HepG2 (cell line): ENCODE measurements around the gene TBC1D12. TPM values are rescaled to one million over a fixed set of nuclear protein-coding genes. Genes with fewer than 3 reads are reported as not detected.

ENCODE experiments used
- ATAC-seq: fragments of 200-7000 bp; cut with Tn5 transposase; 3 replicates; pipeline ENCODE4 v1.9.1; 2020; ENCODE audit warnings: mild to moderate bottlenecking, moderate library complexity
- BruUV-seq: library from RNA; stranded (reverse); fragments of 400-500 nt; replicated peaks from 2 replicates; lab custom pipeline; 2021; lab: Mats Ljungman, UMichigan
- CTCF ChIA-PET: fragments of 300-600 bp; formaldehyde crosslinking; extraction: SDS; loops from one replicate; lab custom pipeline; 2021; ENCODE audit warnings: low total read pairs, inconsistent platforms, low intra/inter-chr PET ratio; lab: Yijun Ruan, JAX
- POLR2A ChIA-PET: fragments of 350-600 bp; sonication (Branson Sonifier 250); formaldehyde crosslinking; loops from one replicate; lab custom pipeline; 2020; ENCODE audit warnings: antibody characterized with exemption, inconsistent platforms; lab: Yijun Ruan, JAX
- DNase-seq: peaks from one replicate; pipeline ENCODE4 v3.0.0-alpha.2; 2015; ENCODE audit warnings: low spot score
- FAIRE-seq: peaks from 3 replicates; lab custom pipeline; 2011; peaks lifted over from hg19 to GRCh38; lab: Jason Lieb, UNC
- H2AFZ ChIP-seq: one replicate; pipeline ENCODE4 v1.6.1; 2011; ENCODE audit warnings: low read length, inconsistent platforms
- H3K27ac ChIP-seq: fragments of 300-600 bp; 3 replicates; pipeline ENCODE4 v1.8.0; 2011; ENCODE audit warnings: mixed run types, mild to moderate bottlenecking, mixed read lengths, low read length, inconsistent platforms; ENCODE audit not compliant: insufficient read depth; ENCODE audit errors: extremely low read length
- H3K27me3 ChIP-seq, 2 experiments: fragments of 200-600 bp in 1 of 2; 2 replicates in 1 of 2; 3 replicates in 1 of 2; pipeline versions ENCODE4 v1.6.0 to v1.8.0; 2011; ENCODE audit warnings: low read length in 2 of 2, mild to moderate bottlenecking in 2 of 2, moderate library complexity in 2 of 2, inconsistent platforms in 1 of 2; ENCODE audit not compliant: insufficient read depth in 2 of 2, control insufficient read depth in 1 of 2
- H3K36me3 ChIP-seq, 2 experiments: fragments of 200-600 bp in 1 of 2; replicated peaks in 1 of 2; 2 replicates in 1 of 2; 3 replicates in 1 of 2; pipeline versions ENCODE4 v1.5.1 to v1.8.0; 2011; ENCODE audit warnings: low read length in 2 of 2, inconsistent platforms in 1 of 2; ENCODE audit not compliant: insufficient read depth in 2 of 2, control insufficient read depth in 1 of 2
- H3K4me1 ChIP-seq: 2 replicates; pipeline ENCODE4 v1.5.1; 2012; ENCODE audit warnings: low read length, inconsistent platforms; ENCODE audit not compliant: insufficient read depth
- H3K4me2 ChIP-seq: 2 replicates; pipeline ENCODE4 v1.6.0; 2011; ENCODE audit warnings: low read depth, low read length, inconsistent platforms
- H3K4me3 ChIP-seq, 3 experiments: fragments of 200-600 bp in 1 of 3; sonication (generic), shearing (Covaris generic) in 1 of 3; replicated peaks in 1 of 3; 2 replicates each; pipeline ENCODE4 v1.5.1; 2011 to 2016; ENCODE audit warnings: low read length in 3 of 3, inconsistent platforms in 2 of 3, low read depth in 2 of 3, mild to moderate bottlenecking in 2 of 3, control low read depth in 1 of 3, mixed read lengths in 1 of 3; ENCODE audit not compliant: insufficient read depth in 1 of 3
- H3K79me2 ChIP-seq: one replicate; pipeline ENCODE4 v1.6.1; 2011; ENCODE audit warnings: low read length, inconsistent platforms; ENCODE audit not compliant: insufficient read depth
- H3K9ac ChIP-seq: 2 replicates; pipeline ENCODE4 v1.6.0; 2011; ENCODE audit warnings: mild to moderate bottlenecking, low read depth, low read length, inconsistent platforms; ENCODE audit not compliant: insufficient read depth
- H3K9me3 ChIP-seq: 2 replicates; pipeline ENCODE4 v1.5.1; 2012; ENCODE audit warnings: mild to moderate bottlenecking, low read length
- H4K20me1 ChIP-seq: 2 replicates; pipeline ENCODE4 v1.6.0; 2011; ENCODE audit warnings: inconsistent platforms, mild to moderate bottlenecking, low read length, moderate library complexity; ENCODE audit not compliant: insufficient read depth
- CAMTA2 ChIP-seq: sonication (generic); formaldehyde crosslinking; IDR thresholded peaks from 2 replicates; pipeline ENCODE4 v1.4.0; 2020; ENCODE audit warnings: mild to moderate bottlenecking, missing genetic modification reagents, borderline replicate concordance
- ISX ChIP-seq: sonication (generic); formaldehyde crosslinking; conservative IDR thresholded peaks from 2 replicates; pipeline ENCODE4 v1.5.0; 2020; ENCODE audit warnings: missing genetic modification reagents
- KLF16 ChIP-seq, 2 experiments: sonication (generic) in 1 of 2; formaldehyde crosslinking in 1 of 2; IDR thresholded peaks; 2 replicates each; pipeline versions ENCODE4 v1.6.1 to v1.8.0; 2016 to 2023; ENCODE audit warnings: missing genetic modification reagents in 2 of 2, missing compliant biosample characterization in 1 of 2
- MAFF ChIP-seq: IDR thresholded peaks from 2 replicates; pipeline ENCODE4 v1.6.1; 2011; ENCODE audit warnings: low read depth, low read length, improper control_type of control experiment
- MXI1 ChIP-seq: IDR thresholded peaks from 3 replicates; pipeline ENCODE4 v1.6.1; 2012; ENCODE audit warnings: low read depth, low read length, inconsistent platforms, borderline replicate concordance
- NFAT5 ChIP-seq: sonication (generic); formaldehyde crosslinking; IDR thresholded peaks from 2 replicates; pipeline ENCODE4 v1.4.0; 2020; ENCODE audit warnings: missing genetic modification reagents
- NONO ChIP-seq, 2 experiments: fragments of 450-650 bp in 1 of 2; sonication (generic) in 1 of 2; formaldehyde crosslinking in 1 of 2; IDR thresholded peaks in 1 of 2; conservative IDR thresholded peaks in 1 of 2; 2 replicates each; pipeline versions ENCODE4 v1.6.1 to v1.8.0; 2017 to 2022; ENCODE audit warnings: mild to moderate bottlenecking in 1 of 2, missing genetic modification reagents in 1 of 2, moderate library complexity in 1 of 2
- NR3C1 ChIP-seq: sonication (generic); formaldehyde crosslinking; IDR thresholded peaks from 2 replicates; pipeline ENCODE4 v1.4.0; 2020; ENCODE audit warnings: missing genetic modification reagents
- PAWR ChIP-seq: sonication (generic); formaldehyde crosslinking; IDR thresholded peaks from 2 replicates; pipeline ENCODE4 v1.4.0; 2020; ENCODE audit warnings: missing genetic modification reagents, mild to moderate bottlenecking, borderline replicate concordance
- TAF1 ChIP-seq: sonication (generic); formaldehyde crosslinking; IDR thresholded peaks from 2 replicates; pipeline ENCODE4 v1.4.0; 2020; ENCODE audit warnings: missing genetic modification reagents
- ZBTB7B ChIP-seq: sonication (generic); formaldehyde crosslinking; IDR thresholded peaks from 2 replicates; pipeline ENCODE4 v1.4.0; 2020; ENCODE audit warnings: missing genetic modification reagents
- ZFY ChIP-seq: sonication (generic); formaldehyde crosslinking; IDR thresholded peaks from 2 replicates; pipeline ENCODE4 v1.4.0; 2020; ENCODE audit warnings: missing genetic modification reagents
- ZMYM2 ChIP-seq: sonication (generic); formaldehyde crosslinking; IDR thresholded peaks from 2 replicates; pipeline ENCODE4 v1.8.0; 2022; ENCODE audit warnings: mild to moderate bottlenecking, missing genetic modification reagents
- ZNF563 ChIP-seq: sonication (generic); formaldehyde crosslinking; IDR thresholded peaks from 2 replicates; pipeline ENCODE4 v1.8.0; 2022; ENCODE audit warnings: mild to moderate bottlenecking, moderate library complexity, missing genetic modification reagents
- ZNF639 ChIP-seq: conservative IDR thresholded peaks from 2 replicates; pipeline ENCODE4 v1.6.1; 2018; ENCODE audit warnings: missing genetic modification reagents
- WGBS: methylation state at CpG from one replicate; pipeline ENCODE4 v1.1.6; 2017; ENCODE audit warnings: low lambda C conversion rate; 5-methylcytosine and 5-hydroxymethylcytosine counted together
- in situ Hi-C: cut with HindIII; loops from 2 replicates; pipeline ENCODE4 v1.10.0; 2017; ENCODE audit warnings: low pct_unique_long_range_greater_than_20kb; ENCODE audit not compliant: extremely low pct_ligation_motif_present
- intact Hi-C: fragments of 100-400 bp; cut with micrococcal nuclease; formaldehyde crosslinking; loops from one replicate; pipeline ENCODE4 v1.10.0; 2022; ENCODE audit not compliant: unreplicated experiment
- polyA plus RNA-seq, 8 experiments: library from polyadenylated mRNA; depleted of rRNA in 3 of 8; stranded (reverse) in 7 of 8; unstranded in 1 of 8; fragments of >200 nt; fragmentation: Illumina TruSeq in 4 of 8; extraction: Trizol in 4 of 8; gene quantifications; 2 replicates each; pipeline versions ENCODE4 v1.2.1 to v1.2.3, GENCODE V29; 2011 to 2016; ENCODE audit warnings: low read depth in 4 of 8, missing spikeins in 1 of 8, mixed read lengths in 1 of 8; ENCODE audit not compliant: insufficient read depth in 1 of 8
- total RNA-seq, 5 experiments: library from RNA; depleted of rRNA; stranded (reverse); fragments of >200 nt; fragmentation: Illumina TruSeq; extraction: Trizol; gene quantifications; 2 replicates each; pipeline ENCODE4 v1.2.3, GENCODE V29; 2016; ENCODE audit warnings: low read depth in 1 of 5
- TF ChIP-seq, protein P1 (sequence below): sonication (generic); formaldehyde crosslinking; IDR thresholded peaks from 2 replicates; pipeline ENCODE4 v1.4.0; 2020; ENCODE audit warnings: mild to moderate bottlenecking, missing genetic modification reagents

The TBC1D12 gene
- total and polyA plus RNA-seq, 2 of the 13 experiments (the other 11 are each of a cell fraction or from before 2014, with no cell fraction given), result 5.7 to 6.2 TPM

GRCh38 chr10:94413361-94413760, 11.0 kb downstream of the TBC1D12 start (continued):
- TF ChIP-seq ISX (CRISPR knock-in tag) (no peak), ZNF563 (CRISPR knock-in tag) (no peak), ZFY (CRISPR knock-in tag) (no peak), TAF1 (CRISPR knock-in tag) (no peak)
- TF ChIP-seq, all 625 proteins: peak for 0

DNA sequence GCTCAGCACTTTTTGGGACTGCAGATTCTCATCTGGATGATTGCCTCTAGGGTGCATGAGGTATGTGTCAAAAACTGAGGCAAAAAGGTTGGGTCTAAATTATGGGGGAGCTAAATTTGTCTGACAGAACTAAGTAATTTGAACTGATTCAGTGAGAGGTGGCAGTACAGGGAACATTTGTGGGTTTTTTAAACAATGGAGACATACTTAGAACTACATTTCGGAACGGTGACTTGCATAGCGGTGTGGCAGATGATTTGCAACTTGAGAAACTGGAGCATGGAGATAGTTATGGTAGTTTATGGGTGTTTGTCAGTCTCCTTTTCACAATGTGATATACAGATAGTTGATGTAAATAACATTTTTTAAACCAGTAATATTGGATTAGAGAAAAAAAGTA, 14.6 kb downstream of the TBC1D12 start:
- Histone ChIP-seq H3K79me2 (peaks cover 29% of the 10 kb centered on the region), H3K4me3 (no peak overlapping the region), H3K27me3 (no peaks in the 10 kb centered on the region), H4K20me1 (no peaks in the 10 kb centered on the region), H3K4me1 (no peaks in the 10 kb centered on the region), H3K36me3 (no peaks in the 10 kb centered on the region), H3K4me2 (no peak overlapping the region), H3K9me3 (no peaks in the 10 kb centered on the region), H3K27ac (no peak overlapping the region), H3K9ac (no peak overlapping the region), H2AFZ (no peak overlapping the region)
- POLR2A ChIA-PET, result no interaction called here
- FAIRE-seq, result no peak
- intact Hi-C loops (no loop called here), in situ Hi-C loops (no loop called here)
- ATAC-seq, result no peak
- BruUV-seq, result no TSS peak
- CTCF ChIA-PET, result no interaction called here
- 98% methylated on average over 3 of the region's 3 CpGs for WGBS
- DNase-seq, result no peak
- TF ChIP-seq ZMYM2 (no peak), NONO (IDR thresholded peaks at IDR 0.05) (no peak), NONO (CRISPR knock-in tag; conservative IDR thresholded peaks at IDR 0.05) (no peak), MXI1 (no peak), CAMTA2 (CRISPR knock-in tag) (no peak), NR3C1 (CRISPR knock-in tag) (no peak), ZNF639 (CRISPR knock-in tag) (no peak), NFAT5 (CRISPR knock-in tag) (no peak), PAWR (CRISPR knock-in tag) (no peak), ZBTB7B (CRISPR knock-in tag) (no peak), MAFF (no peak), KLF16 (CRISPR knock-in tag; IDR thresholded peaks at IDR 0.05) (no peak)
- TF ChIP-seq, protein P1, sequence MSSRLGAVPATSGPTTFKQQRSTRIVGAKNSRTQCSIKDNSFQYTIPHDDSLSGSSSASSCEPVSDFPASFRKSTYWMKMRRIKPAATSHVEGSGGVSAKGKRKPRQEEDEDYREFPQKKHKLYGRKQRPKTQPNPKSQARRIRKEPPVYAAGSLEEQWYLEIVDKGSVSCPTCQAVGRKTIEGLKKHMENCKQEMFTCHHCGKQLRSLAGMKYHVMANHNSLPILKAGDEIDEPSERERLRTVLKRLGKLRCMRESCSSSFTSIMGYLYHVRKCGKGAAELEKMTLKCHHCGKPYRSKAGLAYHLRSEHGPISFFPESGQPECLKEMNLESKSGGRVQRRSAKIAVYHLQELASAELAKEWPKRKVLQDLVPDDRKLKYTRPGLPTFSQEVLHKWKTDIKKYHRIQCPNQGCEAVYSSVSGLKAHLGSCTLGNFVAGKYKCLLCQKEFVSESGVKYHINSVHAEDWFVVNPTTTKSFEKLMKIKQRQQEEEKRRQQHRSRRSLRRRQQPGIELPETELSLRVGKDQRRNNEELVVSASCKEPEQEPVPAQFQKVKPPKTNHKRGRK, result no peak
